ENCODE measurements around the gene FMO2.

FMO2 gene, protein sequence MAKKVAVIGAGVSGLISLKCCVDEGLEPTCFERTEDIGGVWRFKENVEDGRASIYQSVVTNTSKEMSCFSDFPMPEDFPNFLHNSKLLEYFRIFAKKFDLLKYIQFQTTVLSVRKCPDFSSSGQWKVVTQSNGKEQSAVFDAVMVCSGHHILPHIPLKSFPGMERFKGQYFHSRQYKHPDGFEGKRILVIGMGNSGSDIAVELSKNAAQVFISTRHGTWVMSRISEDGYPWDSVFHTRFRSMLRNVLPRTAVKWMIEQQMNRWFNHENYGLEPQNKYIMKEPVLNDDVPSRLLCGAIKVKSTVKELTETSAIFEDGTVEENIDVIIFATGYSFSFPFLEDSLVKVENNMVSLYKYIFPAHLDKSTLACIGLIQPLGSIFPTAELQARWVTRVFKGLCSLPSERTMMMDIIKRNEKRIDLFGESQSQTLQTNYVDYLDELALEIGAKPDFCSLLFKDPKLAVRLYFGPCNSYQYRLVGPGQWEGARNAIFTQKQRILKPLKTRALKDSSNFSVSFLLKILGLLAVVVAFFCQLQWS

DNA sequence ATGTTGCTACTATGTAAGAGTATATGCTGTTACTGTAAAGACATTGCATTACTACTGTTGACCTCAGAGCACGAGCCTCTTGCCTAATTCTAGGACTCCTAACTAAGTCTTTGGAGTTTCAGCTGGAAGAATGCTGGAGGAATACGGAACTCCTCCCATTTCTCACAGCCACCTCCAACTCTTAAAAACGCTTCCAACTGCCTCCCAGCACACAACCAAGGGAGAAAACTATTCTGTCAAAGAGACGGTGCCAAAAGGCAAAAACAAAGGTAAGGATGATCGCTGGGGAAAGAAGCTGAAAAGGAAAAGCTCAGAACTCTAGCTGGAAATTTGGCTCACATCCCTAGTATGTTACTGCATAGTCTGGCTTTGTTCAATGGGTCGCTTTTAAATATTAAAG is at the start of gene FMO2:
FMO2 (plus strand) TSS at position 210 of the 400 bp plus-strand sequence. CDS start 414 bp downstream, outside the sequence.
- DNase-seq = no peak

DNA sequence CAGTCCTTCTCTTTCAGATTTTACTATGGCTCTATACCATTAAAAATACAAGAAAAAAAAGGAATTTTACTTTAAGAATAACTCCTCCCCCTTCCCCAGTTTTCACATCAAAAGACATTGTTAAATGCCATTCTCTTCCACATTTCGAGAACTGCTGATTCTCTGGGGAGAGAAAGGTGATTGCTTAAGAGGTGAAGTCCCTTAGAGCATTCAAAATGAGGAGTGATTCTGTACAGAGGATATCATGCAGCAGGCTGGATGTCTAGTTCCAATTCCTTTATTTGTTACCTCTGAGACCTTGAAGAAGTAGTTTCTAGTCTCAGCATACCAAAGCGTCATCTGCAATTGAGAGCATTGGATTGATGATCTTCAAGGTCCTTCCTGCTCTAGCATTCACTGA is 47.5 kb upstream of the FMO2 start:
- no peak for DNase-seq

DNA sequence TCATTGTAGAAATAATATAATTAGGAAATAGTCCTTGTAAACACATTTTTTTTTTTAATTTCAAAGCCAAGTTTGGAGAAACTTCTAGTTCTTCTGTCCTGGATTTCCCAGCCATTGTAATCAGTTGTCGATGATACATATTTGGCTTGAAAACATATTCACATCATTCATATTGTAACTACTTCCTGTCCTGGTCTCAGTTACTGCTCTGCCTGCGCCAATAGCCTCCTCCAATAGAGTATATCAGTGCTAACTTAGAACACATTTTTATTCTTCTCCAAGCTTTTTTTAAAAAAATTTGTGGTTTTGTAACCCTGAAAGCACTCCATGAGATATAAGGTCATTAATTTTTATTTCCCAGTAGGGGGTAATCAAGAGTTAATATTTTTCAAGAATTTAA is 46.1 kb upstream of the FMO2 start:
- DNase-seq = no peak

DNA sequence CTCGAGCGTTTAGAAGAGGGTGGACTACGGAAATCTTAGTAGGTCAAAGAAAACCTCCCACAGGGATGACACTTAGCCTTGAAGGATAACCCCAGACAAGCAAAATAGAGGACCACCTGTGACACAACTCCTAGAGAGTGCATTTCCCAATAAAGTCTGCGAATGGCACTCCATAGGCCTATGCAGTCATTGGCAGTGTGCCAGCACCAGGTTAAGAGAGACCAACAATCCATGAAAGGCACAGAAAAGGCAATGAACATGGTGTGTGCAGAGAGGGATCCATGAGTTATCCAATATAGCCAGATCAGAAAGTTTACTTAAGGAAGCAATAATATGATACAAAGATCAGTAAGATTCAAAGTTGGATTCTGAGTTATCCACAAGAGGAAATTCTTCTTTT is 45.2 kb upstream of the FMO2 start:
- DNase-seq = no peak

DNA sequence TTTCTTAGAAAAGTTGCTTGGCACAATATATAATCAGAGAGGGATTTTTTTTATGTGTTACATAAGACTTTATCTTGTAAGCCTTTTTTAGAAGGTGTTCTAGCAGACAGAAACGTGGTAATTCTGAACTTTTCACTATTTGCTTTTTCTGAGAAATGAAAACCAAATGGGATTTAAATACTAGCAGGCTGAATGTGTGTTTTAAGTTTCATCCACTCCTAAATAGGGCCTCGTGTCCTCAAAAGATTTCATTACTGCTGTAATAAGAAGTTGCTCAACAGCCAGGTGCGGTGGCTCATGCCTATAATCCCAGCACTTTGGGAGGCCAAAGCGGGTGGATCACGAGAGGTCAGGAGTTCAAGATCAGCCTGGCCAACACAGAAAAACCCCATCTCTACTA is 44.7 kb upstream of the FMO2 start:
- no peak for DNase-seq

DNA sequence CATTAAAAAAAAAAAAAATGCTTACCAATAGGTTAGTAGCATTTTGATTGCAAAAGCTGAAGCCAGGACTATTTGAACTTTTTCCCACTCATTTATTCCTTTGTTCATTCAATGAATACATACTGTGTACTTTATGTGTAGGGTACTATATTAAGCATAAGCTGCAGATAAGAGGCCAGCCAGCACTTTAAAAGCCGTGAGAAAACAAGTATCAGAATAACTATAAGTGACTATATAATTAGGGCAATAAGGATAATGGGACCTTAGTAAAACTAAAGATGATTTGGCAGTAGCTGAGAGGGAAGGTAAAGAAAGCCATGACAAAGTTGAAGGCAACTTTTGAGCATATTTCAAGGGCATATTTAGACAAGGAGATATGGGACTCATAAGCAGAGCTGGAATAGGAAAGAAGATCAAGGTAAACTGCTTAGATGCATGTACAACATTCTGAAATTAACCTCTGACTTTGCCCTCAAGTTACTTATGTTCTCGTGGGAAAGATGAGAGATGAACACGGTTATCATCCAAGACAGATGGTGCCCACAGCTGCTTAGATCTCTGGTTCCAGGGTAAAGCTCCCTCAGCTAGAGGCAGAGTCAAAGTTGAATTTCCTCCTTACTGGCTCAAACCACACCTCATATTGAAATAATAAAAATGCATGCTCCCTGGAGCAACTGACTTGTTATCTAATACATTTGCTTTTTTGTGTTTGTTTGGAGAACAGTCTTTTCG is 44.0 kb upstream of the FMO2 start:
- DNase-seq = no peak

DNA sequence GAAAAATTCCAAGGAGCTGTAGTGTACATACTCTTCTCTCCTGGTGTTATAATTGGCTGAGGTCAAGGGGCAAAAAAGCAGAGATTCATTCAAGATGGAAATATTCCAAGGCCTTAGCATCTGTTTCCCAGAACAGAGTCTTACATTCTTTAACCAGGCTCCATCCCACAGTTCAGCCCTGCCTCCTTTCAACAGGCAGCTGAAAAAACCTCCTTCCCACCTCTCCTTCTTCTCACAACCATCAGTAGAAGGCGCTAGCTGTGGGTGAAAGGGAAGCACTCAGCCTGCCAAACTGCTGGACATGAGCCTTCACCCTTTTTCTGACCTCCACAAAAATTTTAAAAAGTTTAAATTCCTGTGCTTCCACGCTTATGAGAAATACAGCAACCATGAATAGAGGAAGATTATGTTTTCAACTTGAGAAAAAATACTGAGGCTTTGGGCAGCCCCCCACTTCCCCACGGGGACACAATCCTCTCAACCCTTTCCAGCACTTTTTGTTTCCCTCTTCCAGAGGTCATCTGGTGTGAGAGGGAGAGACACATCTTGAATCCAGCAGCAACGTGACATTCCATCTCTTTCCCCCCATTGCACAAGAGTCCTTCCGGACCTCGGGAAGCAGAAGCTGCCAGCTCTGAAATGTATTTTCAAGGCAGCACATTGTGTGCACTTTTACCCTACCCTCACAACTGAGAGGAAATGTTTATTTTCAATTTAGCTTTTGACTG is 43.2 kb upstream of the FMO2 start:
- DNase-seq = no peak

DNA sequence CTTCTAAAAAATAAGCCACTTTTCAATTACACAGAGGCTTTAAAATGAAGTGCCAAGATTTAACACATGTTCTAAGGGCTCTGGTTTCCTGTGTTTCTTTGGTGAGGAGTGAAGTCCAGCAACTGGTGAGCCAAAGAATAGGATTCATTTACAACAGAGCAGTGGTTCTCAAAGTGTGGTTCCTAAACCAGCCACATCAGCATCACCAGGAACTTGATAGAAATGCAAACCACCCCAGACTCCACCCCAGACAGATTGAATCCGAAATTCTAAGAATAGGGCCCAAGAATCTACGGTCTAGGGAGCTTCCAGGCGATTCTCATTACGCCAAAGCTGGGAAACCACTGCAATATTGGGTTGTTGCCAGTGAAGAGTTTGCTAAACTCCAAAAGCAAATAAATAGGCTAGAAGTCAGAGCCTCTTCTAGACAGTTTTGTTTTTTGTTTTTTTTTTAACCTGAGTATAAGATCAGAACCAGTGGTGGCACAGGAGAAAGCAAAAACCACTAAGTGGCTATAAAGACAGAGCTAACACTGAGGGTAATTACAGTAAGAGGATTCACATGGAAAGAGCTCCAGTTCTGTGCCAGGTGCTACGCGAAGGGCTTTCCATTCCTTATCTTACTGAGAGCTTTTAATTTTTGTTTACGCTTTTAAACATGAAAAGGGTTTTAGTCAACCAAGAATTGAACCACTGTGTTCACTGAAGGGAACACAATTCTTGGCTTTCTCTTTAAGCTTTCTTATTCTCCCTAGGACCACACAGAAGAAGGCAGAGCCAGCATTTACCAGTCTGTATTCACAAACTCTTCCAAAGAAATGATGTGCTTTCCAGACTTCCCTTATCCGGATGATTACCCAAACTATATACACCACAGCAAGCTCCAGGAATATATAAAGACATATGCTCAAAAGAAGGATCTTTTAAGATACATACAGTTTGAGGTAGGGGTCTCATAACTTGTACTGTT is 42.4 kb upstream of the FMO2 start:
- no peak for DNase-seq

DNA sequence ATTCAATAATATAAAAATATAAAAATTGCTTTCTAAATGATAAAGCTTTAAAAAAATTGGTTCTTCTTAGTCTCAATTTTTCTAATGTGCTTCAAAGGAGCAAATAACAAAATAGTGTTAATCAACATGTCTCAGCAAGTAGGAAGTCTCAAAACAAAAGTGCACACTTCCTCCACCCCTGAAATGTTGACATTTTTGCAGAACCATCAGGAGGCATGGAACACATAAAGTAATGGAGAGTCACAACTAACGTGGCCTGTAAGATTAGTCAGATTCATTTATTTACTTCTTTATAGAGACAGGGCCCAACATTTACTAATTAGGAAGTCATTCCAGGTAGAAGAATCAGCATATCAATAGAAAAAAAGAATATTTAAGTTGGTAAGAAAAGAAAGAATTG is 34.9 kb upstream of the FMO2 start:
- DNase-seq = no peak

DNA sequence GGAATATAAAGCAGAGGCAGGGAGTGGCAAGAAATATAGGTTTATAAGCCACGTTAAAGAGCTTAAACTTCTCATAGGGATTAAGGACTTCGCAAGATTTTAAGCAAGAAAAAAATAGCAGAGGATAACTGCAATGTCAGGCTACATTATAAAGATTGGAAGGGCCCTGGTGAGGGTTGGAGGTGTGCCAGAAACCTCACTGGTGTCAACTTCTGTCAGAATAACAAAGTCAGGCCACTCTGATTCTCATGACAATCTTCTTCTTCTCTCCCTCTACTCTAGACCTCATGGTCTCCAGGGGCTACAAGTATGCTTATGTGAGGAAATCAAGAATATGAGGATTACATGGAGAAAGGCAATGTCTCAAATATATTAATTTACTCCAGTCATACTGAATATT is 32.6 kb upstream of the FMO2 start:
- DNase-seq = no peak

DNA sequence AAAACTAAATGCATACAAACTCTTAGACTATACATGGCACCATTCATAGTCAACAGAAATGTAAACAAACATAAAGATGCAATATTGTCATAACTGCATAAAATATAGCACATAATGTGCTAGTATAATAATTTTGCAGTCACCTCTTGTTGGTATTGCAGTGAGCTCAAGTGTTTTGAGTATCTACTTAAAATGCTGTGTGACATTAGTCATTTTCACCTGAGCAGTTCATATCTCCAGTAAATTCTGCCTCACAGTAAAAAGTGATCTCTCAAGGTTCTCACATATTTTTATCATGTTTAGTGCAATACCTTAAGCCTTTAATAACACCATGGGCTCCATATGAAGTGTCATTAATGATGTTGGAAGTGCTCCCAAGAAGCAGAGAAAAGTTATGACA is 29.6 kb upstream of the FMO2 start:
- DNase-seq = no peak

DNA sequence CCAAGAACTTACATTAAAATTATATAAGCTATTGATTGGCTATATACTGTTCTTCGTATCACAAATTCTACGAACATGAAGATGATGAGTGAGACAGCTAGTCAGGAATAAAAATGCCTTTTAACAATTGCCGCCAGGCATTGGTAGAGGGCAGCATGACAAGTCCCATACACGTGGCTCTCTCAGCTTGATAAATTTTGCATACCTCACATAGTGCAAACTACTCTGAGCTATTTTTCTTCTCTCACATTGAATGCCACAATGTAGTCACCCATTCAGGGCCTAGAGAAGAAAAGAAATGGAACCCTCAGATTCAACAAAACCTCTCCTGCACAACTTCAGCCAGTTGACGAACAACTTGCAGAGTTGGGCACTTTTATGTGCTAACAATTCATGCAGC is 27.0 kb upstream of the FMO2 start:
- DNase-seq = no peak

DNA sequence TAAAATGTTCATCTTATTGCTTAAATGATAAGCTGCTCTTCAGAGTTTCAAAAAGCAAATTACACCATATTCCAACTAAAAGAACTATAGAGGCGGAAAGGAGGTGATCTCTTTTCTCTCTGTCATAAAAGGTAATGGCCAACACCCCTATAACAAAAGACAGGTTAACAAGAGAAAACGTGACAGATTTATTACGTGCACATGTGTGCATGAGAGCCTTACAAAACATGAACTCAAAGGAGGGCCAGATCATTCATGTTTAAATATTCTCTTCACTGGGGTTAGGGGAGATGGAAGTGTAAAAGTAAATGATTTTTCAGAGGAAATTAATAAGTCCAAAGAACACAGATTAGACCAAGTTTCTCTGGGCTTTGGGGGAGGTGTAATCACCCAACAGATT is 26.5 kb upstream of the FMO2 start:
- no peak for DNase-seq

DNA sequence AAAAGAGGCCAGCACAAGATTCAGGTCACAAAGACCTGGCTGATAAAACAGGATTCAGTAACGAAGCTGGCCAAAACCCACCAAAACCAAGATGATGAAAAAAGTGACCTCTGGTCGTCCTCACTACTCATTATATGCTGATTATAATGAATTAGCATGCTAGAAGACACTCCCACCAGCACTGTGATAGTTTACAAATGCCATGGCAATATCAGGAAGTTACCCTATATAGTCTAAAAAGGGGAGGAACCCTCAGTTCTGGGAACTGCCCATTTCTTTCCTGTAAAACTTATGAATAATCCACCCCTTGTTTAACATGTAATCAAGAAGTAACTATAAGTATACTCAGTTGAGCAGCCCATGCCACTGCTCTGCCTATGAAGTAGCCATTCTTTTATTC is 26.0 kb upstream of the FMO2 start:
- DNase-seq = no peak

DNA sequence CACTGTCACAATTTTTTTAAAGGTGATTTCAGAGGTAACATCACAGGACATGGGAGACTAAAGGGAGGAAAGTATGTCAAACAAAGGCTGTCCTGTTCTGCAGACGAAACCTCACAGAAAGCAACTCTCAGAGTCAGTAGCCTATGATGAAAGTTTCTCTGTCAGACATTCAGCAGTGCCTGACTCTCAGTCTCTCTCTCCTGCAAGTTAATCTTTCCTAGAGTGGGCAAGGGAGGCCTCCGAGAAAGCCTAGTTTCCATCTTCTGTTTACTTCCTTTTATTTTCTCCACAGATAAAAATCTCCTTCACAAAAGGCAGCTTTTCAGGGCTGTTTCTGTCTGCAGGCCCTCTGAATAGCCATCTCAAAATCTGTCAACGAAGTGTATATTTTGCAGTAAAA is 24.9 kb upstream of the FMO2 start:
- no peak for DNase-seq

DNA sequence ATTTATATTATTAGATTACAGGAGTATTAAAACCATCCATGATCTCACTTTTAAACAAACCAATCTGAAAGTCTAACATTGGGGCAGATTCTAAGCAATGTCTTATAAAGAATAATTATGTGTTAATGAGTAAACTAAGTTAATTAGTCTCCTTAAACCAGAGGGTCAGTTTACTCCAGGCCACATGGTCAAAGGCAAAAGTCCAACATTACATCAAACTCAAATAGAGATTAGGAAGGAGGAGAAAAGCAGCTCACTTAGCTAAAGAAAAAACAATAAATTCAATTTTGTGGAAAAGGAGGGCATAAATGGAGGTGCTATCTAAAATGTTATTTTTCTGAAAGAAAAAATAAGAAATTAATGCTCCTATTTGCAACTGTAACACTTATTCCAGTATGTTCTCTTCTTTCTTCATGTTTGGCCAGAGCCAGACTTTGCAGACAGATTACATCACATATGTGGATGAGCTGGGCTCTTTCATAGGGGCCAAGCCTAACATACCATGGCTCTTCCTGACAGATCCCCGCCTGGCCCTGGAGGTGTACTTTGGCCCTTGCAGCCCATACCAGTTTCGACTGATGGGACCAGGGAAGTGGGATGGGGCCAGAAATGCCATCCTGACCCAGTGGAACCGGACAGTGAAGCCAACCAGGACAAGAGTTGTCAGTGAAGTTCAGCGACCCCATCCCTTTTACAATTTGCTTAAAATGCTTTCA is 24.3 kb upstream of the FMO2 start:
- DNase-seq = no peak

DNA sequence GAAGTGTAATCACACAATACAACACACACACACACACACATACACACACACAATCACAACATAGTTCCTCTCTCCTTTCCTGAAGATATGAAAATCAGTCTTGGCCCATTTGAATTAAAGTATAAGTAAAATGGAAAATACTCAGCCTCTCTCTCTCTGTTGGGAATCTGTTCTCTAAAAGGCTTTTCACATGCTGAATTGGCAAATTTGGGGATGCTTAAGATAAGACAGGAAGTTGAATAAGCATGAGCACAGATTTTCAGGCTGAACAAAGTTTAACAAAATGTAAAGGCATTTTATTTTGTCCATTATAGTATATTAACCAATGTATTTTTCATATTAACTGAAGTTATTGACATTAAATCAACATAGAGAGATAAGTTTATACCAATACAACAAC is 23.7 kb upstream of the FMO2 start:
- DNase-seq = no peak

DNA sequence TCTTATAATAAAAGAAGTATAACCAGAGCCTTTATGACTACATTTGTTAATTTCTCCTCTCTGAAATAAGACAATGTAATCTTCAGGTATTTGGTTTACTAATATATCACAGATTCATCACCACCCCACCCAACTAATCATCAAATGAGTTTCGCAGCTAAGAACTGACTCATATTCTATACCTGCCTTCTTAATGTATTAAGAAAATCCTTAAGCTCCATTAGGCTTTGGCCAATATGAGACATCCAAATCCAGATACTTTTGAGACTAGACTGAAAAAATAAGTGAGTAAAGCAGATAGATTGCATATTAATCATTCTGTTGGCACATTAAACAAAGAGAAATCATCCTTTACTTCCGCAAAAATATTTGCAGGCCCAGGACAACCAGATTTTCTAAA is 18.7 kb upstream of the FMO2 start:
- no peak for DNase-seq

DNA sequence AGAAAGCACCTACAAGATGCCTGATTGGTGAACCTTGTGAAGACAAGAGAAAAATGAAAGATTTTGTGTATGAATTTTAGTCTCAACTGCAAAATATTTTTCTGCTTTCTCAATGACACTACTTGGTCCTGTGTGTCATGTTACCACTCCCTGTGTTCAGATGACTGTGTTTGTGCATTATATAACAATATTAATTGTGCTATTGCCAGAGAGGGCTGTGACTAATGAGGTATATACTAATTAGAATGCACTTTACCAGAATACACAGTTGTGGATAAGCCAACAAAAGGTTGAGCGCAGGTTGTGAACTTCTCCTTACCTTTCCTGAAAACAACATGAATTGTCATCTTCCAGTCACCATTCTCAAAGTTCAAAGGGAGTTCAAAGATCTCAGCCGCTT is 17.3 kb upstream of the FMO2 start:
- DNase-seq = no peak

DNA sequence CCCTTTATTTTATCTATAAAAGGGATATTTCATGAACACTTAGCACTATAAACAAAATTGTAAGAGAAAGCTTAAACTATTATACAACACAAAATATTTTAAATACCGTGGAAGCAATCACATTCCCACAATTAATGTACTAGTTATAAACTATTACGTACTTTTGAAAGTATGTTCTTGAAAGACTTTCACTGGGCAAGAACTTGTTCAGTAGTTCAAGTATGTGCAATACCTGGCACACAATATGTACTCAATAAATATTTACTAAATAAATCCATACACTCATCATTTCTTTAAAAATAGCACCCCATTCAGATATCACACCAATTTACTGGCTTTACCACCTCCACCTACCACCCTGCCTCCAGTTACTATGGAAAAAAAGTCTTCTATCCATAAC is 12.6 kb upstream of the FMO2 start:
- DNase-seq = no peak

DNA sequence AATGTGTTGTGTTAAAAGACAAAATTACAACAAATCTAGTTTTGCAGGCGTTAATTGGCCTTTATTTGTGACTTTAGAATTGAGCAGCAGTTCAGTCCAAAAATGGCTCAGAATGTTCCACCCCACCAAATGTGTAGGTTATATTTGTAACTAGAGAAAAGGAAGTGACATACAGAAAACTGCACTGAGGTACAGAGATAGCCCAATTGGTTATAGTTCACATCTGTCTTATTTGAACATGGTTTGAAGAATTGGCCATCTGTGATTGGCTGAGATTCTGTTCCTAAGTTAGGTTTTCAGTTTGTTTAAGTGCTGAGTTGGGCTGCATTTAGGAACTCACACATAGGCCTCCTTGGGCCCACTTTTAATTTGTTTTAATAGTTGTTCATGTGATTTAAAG is 12.0 kb upstream of the FMO2 start:
- DNase-seq = no peak
